Measurements from ENCODE around the gene CFAP43.
A peak's percentile ranks its signal among the peaks of the same experiment; 100 is the strongest.

Gene CFAP43

DNA sequence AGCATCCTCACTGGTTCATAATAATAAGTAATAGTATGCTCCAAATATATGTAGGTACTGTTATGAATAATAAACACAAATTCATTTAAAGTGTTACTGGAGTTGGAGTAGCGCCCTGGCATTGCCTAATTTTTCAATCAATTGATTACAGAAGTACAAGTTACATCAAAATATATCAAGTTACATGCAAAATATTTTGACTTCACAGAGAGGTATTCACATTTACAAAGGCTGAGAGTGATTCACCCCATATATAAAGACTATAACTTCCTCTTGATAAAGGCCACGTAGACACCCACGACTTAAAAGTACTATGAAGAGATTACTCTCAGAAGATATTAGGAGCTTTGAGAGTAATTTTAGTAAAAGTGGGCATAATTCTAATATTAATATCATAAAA is 132.9 kb downstream of the CFAP43 start:
- DNase-seq (ENCODE audit: low spot score): no peak

DNA sequence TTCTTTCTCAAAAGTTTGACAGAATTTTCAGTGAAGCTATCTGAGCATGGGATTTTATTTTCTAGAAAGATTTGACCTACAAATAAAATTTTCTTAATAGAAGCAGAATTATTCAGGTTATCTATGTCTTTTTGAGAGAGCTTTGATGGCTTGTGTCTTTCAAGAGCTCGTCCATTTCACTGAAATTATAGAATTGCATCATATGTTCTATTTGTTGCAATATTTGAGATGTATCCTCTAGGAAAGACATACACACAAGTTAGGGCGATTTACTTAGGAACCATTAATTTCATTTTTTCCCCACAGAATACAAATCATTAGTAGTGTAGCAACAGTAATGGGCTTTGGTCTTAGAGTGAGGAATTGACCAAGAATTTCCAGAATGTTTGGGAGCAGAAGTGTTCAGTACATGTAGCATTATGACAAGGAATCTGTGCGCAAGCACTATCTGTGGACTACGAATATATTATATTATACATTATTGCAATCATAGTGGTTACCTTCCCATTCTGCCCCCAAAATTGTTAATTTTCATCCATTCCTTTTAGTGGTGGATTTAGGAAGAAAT is 133.7 kb downstream of the CFAP43 start:
- DNase-seq (ENCODE audit: low spot score): no peak

DNA sequence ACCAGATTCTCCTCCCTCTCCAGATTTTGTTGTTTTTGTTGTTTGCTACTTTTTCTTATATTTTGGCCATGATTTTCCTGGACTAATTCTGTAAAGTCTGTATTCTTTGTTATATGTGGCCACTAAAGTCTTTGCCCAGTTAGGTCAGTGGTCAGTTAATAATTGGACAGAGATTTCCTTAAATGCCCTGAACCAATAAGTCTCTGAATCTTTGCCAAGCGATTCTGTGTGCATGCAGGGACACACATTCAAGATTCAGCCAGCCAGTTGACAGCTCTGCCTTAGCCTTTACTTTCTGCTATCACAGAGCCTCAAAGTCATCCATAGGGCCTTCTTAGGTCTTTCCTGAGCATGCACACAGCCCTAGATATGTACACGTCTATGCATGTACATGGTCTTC is 135.5 kb downstream of the CFAP43 start:
- no peak for DNase-seq (ENCODE audit: low spot score)

DNA sequence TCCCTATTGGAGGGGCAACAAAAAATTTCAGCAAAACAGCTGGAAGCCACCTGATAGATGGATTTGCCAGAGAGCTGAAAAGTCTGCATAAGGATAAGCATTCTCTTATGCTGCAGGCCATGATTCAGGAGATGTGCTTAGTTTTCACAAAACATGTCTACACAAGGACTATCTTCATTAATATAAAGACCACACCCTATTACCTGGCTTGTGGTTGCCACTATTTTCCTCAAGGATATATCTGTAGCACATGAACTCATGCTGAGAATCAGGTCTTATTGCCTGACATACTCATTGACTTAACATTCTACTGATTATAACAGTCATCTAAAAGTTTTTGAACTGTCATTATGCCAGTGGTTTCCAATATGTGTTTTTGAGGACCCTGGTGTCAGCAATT is 139.4 kb downstream of the CFAP43 start:
- no peak for DNase-seq (ENCODE audit: low spot score)

DNA sequence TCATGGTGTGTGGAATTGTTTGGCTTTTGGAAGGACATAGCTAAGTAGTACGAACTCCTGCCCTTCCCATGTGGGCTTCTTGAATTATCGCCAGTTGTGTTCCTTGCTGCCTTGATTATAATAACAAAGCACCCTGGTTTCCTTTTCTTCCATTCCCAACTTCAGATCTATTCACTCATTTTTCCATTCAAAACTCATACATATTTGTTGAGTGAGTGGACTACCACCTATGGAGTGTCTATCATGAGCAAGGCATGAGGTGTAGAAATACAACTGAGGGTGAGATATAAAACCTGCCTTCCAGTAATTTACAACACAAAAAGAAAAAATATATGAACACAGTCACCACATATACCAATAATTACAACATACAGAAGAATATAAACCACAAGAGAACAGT is 141.6 kb downstream of the CFAP43 start:
- DNase-seq (ENCODE audit: low spot score): no peak

DNA sequence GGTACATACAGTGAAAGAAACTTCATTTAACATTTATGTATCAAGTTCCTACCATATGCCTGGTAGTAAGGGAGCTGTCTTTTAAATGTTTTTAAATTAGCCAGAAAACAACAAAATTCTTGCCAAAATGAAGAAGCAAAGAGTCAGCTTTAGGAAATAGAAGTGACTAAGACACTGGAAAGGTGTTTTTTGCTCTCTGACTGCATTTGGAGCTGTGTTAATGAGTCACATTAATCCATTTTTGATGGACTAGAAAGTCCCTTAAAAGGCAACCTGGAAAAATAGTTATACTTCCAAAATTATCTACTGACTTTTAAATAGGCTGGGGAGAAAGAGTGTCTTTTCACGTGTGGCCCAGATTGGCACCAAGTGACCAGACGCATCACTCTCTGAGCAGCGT is 142.5 kb downstream of the CFAP43 start:
- no peak for DNase-seq (ENCODE audit: low spot score)

GRCh38 chr10:104088239-104088638 is 143.9 kb downstream of the CFAP43 start:
- DNase-seq (ENCODE audit: low spot score): no peak

- DNase-seq (ENCODE audit: low spot score): no peak
Measured at GRCh38 chr10:104085801-104086400, 146.3 kb downstream of the CFAP43 start, which contains the start of gene COL17A1. TSS of gene COL17A1 (minus strand) at chr10:104085880. CDS start at chr10:104080673, 5,207 bp downstream.

DNA sequence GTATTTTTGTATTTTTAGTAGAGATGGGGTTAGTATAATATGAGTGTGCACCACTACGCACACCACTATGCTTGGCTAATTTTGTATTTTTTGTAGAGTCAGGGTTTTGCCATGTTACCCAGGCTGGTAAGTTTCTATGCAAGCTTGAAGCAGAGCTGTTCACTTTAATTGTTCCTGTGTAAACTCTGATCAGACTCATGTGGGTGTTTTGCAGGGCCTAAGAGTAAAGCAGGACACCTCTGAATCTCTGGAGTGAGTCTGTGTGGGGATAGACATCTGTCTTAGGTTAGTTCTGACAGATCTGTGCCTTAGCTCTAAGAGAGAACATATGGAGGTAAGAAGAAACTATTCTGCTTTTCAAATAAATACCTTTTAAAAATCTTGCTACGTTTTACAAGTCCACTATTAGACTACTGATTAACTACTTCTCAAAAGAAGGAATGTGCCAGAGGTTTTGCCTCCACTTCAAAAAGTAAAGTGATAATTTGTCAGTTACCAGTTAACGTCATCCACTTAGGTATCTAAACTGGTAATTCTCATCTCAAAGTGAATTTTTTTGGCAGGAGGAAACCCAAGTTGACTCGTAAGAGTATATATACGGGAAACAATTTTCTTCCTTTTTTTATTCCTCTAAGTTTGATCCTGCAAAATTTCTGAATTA is 147.6 kb downstream of the CFAP43 start:
- no peak for DNase-seq (ENCODE audit: low spot score)

- no peak for DNase-seq (ENCODE audit: low spot score)
Measured at GRCh38 chr10:104081998-104082397, 150.2 kb downstream of the CFAP43 start.

DNA sequence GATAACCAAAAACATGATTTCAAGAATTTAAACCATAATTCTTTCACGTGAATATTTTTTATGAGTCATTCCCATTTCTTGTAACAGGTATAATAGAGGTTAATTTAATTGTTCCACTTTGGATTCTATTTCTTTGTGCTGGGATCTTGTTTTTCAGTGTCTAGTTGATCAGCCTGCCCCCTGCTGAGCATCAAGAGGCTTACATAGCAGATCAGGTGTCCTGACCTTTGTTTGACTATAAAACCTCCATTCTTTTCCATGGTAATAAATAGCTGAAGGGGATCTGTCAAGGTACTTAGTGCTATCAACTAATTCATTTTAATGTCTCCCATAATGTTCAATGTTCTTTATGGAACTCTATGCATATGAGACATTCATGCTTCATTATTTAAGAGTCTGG is 151.4 kb downstream of the CFAP43 start:
- peak; percentile 39 for DNase-seq (ENCODE audit: low spot score)

Data from NAMALWA (cell line).